Lower lobe of right lung (tissue), 2 donors: Measurements from ENCODE around the gene KIF26B. TPM values are rescaled to one million over a fixed set of nuclear protein-coding genes. Genes with fewer than 3 reads are reported as not detected.

Experiments
- ATAC-seq, 2 donors: fragments of 200-7000 bp; cut with Tn5 transposase; one replicate each; pipeline ENCODE4 v1.9.1; 2020 to 2022; ENCODE audit warnings: mild to moderate bottlenecking in 2 of 2, moderate library complexity in 2 of 2
- DNase-seq: peaks from one replicate; pipeline ENCODE4 v3.0.0-alpha.2; 2020
- H3K27ac ChIP-seq: fragments of 200-600 bp; one replicate; pipeline ENCODE4 v1.8.0; 2022
- H3K27me3 ChIP-seq: fragments of 200-600 bp; one replicate; pipeline ENCODE4 v1.8.0; 2022; ENCODE audit warnings: low read depth
- H3K36me3 ChIP-seq: fragments of 200-600 bp; one replicate; pipeline ENCODE4 v1.8.0; 2022; ENCODE audit warnings: mild to moderate bottlenecking
- H3K4me1 ChIP-seq: fragments of 200-600 bp; one replicate; pipeline ENCODE4 v1.8.0; 2022
- H3K4me3 ChIP-seq: fragments of 200-600 bp; one replicate; pipeline ENCODE4 v1.8.0; 2022; ENCODE audit warnings: mild to moderate bottlenecking
- H3K9me3 ChIP-seq: fragments of 200-600 bp; one replicate; pipeline ENCODE4 v1.8.0; 2022
- intact Hi-C: fragments of 100-400 bp; cut with DNase I; formaldehyde crosslinking; loops from one replicate; pipeline ENCODE4 v1.11.0; 2022
- total RNA-seq: library from RNA; stranded (reverse); fragmentation: NEBNext Ultra II Directional; extraction: Animal tissue kit (Norgen Biotek cat#: 25700); gene quantifications from one replicate; pipeline ENCODE4 v1.2.1, GENCODE V29; 2021
- TF ChIP-seq, protein P1 (sequence below): fragments of 200-600 bp; IDR thresholded peaks from one replicate; pipeline ENCODE4 v1.8.0; 2022; ENCODE audit warnings: antibody characterized with exemption, mild to moderate bottlenecking
- donor health status: DM: no; HTN: yes; CAD: no; lungs with severe emphysema.

KIF26B gene
- total RNA-seq, 1 donor from 2014 or later, result 1.2 TPM

- H3K27ac ChIP-seq, result no peak overlapping the region
- intact Hi-C loops, result no loop called here
- H3K4me1 ChIP-seq, result no peaks in the 10 kb centered on the region
- ATAC-seq (no peak), DNase-seq (no peak)
- no peaks in the 10 kb centered on the region for H3K9me3 ChIP-seq
- no peaks in the 10 kb centered on the region for H3K27me3 ChIP-seq
- H3K4me3 ChIP-seq, result no peak overlapping the region
- TF ChIP-seq, protein P1, sequence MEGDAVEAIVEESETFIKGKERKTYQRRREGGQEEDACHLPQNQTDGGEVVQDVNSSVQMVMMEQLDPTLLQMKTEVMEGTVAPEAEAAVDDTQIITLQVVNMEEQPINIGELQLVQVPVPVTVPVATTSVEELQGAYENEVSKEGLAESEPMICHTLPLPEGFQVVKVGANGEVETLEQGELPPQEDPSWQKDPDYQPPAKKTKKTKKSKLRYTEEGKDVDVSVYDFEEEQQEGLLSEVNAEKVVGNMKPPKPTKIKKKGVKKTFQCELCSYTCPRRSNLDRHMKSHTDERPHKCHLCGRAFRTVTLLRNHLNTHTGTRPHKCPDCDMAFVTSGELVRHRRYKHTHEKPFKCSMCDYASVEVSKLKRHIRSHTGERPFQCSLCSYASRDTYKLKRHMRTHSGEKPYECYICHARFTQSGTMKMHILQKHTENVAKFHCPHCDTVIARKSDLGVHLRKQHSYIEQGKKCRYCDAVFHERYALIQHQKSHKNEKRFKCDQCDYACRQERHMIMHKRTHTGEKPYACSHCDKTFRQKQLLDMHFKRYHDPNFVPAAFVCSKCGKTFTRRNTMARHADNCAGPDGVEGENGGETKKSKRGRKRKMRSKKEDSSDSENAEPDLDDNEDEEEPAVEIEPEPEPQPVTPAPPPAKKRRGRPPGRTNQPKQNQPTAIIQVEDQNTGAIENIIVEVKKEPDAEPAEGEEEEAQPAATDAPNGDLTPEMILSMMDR, result no peak
- no peaks in the 10 kb centered on the region for H3K36me3 ChIP-seq
These were observed 543.3 kb downstream of the KIF26B start for GRCh38 chr1:245698116-245698515.

GRCh38 chr1:245698860-245699259, 544.1 kb downstream of the KIF26B start:
- H3K4me3 ChIP-seq, result no peak overlapping the region
- TF ChIP-seq, protein P1, result no peak
- no peaks in the 10 kb centered on the region for H3K9me3 ChIP-seq
- no peak for ATAC-seq
- no peaks in the 10 kb centered on the region for H3K27me3 ChIP-seq
- H3K27ac ChIP-seq, result no peak overlapping the region
- H3K36me3 ChIP-seq, result no peaks in the 10 kb centered on the region
- no peaks in the 10 kb centered on the region for H3K4me1 ChIP-seq
- no peak for DNase-seq
- intact Hi-C loops, result no loop called here

GRCh38 chr1:245700631-245701030, 545.8 kb downstream of the KIF26B start:
- Histone ChIP-seq H3K9me3 (no peaks in the 10 kb centered on the region), H3K4me3 (no peak overlapping the region), H3K36me3 (no peaks in the 10 kb centered on the region), H3K27me3 (no peaks in the 10 kb centered on the region), H3K4me1 (no peaks in the 10 kb centered on the region), H3K27ac (no peak overlapping the region)
- intact Hi-C loops, result no loop called here
- TF ChIP-seq, protein P1, result no peak
- ATAC-seq (no peak), DNase-seq (no peak)

DNA sequence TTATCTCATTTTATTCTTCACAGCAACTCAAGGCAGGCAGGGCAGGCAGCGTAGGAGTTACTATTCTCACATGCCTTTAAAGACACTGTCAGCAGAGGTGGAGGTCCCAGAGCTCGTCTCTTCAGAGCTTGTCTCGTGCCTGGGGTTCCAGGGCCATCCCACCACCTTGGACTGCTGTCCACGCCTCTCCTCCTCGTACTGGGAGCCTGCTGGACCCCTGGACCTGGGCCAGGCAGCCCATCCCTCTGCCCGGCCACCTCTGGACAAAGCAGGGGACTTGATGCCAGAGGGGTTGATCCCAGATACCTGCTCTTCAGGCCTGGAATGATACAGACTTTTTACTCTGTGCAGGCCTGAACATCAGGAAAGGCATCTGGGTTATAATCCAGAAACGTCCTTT, 546.8 kb downstream of the KIF26B start:
- intact Hi-C loops, result no loop called here
- no peaks in the 10 kb centered on the region for H3K27me3 ChIP-seq
- H3K4me3 ChIP-seq, result no peak overlapping the region
- H3K4me1 ChIP-seq, result no peaks in the 10 kb centered on the region
- TF ChIP-seq, protein P1, result no peak
- H3K9me3 ChIP-seq, result no peaks in the 10 kb centered on the region
- ATAC-seq (no peak), DNase-seq (no peak)
- H3K27ac ChIP-seq, result no peak overlapping the region
- no peaks in the 10 kb centered on the region for H3K36me3 ChIP-seq

GRCh38 chr1:245702346-245702745, 547.6 kb downstream of the KIF26B start:
- DNase-seq (no peak), ATAC-seq (no peak)
- H3K27ac ChIP-seq, result no peak overlapping the region
- TF ChIP-seq, protein P1, result no peak
- H3K9me3 ChIP-seq, result no peaks in the 10 kb centered on the region
- intact Hi-C loops, result no loop called here
- H3K4me1 ChIP-seq, result no peaks in the 10 kb centered on the region
- H3K27me3 ChIP-seq, result no peaks in the 10 kb centered on the region
- no peak overlapping the region for H3K4me3 ChIP-seq
- no peaks in the 10 kb centered on the region for H3K36me3 ChIP-seq

GRCh38 chr1:245704341-245704740, 549.6 kb downstream of the KIF26B start:
- Histone ChIP-seq H3K4me3 (no peak overlapping the region), H3K36me3 (no peaks in the 10 kb centered on the region), H3K9me3 (no peaks in the 10 kb centered on the region), H3K27ac (no peak overlapping the region), H3K27me3 (no peaks in the 10 kb centered on the region), H3K4me1 (no peaks in the 10 kb centered on the region)
- TF ChIP-seq, protein P1, result no peak
- DNase-seq (no peak), ATAC-seq (no peak)
- intact Hi-C loops, result no loop called here
